ENCODE measurements around the gene TEP1. TPM values are rescaled to one million over a fixed set of nuclear protein-coding genes. Genes with fewer than 3 reads are reported as not detected.
A peak's percentile ranks its signal among the peaks of the same experiment; 100 is the strongest.

TEP1 gene
- total and polyA plus RNA-seq, 2 of the 13 experiments (the other 11 are each of a cell fraction or from before 2014, with no cell fraction given): 11.0 to 12.8 TPM

GRCh38 chr14:20461225-20462141 lies 48.2 kb upstream of the TEP1 start, which contains the start of gene PIP4P1 (continued):
- TF ChIP-seq FOXC1 (CRISPR knock-in tag; IDR thresholded peaks at IDR 0.05; ENCODE audit: borderline replicate concordance) (peak; percentile 80; the same call in 1 of the 2 replicates), SAFB2 (CRISPR knock-in tag; IDR thresholded peaks at IDR 0.05; ENCODE audit: borderline replicate concordance, low read depth) (peak; percentile 84; the same call in 1 of the 2 replicates), CBX2 (IDR thresholded peaks at IDR 0.05; ENCODE audit: low read depth, low read length) (no peak), CBX2 (CRISPR knock-in tag; IDR thresholded peaks at IDR 0.05; ENCODE audit: low read depth) (0 out of 2 replicates have a peak, but pooled peaks have one; percentile 27), MED1 (CRISPR knock-in tag; IDR thresholded peaks at IDR 0.05) (peak; percentile 81), ZHX2 (IDR thresholded peaks at IDR 0.05; ENCODE audit: low read depth) (peak; percentile 82), ZHX2 (CRISPR knock-in tag; IDR thresholded peaks at IDR 0.05; ENCODE audit: borderline replicate concordance) (no peak; the same call in 1 of the 2 replicates), HHEX (CRISPR knock-in tag; IDR thresholded peaks at IDR 0.05) (peak; percentile 45; the same call in 1 of the 2 replicates), POLR2AphosphoS5 (IDR thresholded peaks at IDR 0.05; ENCODE audit: low read depth, low read length) (peak; percentile 95), CREB1 (IDR thresholded peaks at IDR 0.05) (peak; percentile 92), CREB1 (CRISPR knock-in tag; IDR thresholded peaks at IDR 0.05) (peak; percentile 96), ZBTB8A (CRISPR knock-in tag; IDR thresholded peaks at IDR 0.05; ENCODE audit: borderline replicate concordance, low read depth) (no peak), ZNF230 (CRISPR knock-in tag; IDR thresholded peaks at IDR 0.05) (peak; percentile 81; the same call in 1 of the 2 replicates), ZNF572 (CRISPR knock-in tag; IDR thresholded peaks at IDR 0.05) (no peak), NKX3-1 (CRISPR knock-in tag; IDR thresholded peaks at IDR 0.05) (peak; percentile 55; the same call in 1 of the 2 replicates), TBX3 (IDR thresholded peaks at IDR 0.05; ENCODE audit: borderline replicate concordance) (peak; percentile 85), ZNF747 (CRISPR knock-in tag; IDR thresholded peaks at IDR 0.05; ENCODE audit: borderline replicate concordance) (peak; percentile 91), ZNF432 (CRISPR knock-in tag; IDR thresholded peaks at IDR 0.05; ENCODE audit: borderline replicate concordance) (no peak), BRD4 (CRISPR knock-in tag; IDR thresholded peaks at IDR 0.05) (peak; percentile 20; the same call in 1 of the 2 replicates), SSRP1 (CRISPR knock-in tag; IDR thresholded peaks at IDR 0.05) (no peak)
- TF ChIP-seq, protein P1, sequence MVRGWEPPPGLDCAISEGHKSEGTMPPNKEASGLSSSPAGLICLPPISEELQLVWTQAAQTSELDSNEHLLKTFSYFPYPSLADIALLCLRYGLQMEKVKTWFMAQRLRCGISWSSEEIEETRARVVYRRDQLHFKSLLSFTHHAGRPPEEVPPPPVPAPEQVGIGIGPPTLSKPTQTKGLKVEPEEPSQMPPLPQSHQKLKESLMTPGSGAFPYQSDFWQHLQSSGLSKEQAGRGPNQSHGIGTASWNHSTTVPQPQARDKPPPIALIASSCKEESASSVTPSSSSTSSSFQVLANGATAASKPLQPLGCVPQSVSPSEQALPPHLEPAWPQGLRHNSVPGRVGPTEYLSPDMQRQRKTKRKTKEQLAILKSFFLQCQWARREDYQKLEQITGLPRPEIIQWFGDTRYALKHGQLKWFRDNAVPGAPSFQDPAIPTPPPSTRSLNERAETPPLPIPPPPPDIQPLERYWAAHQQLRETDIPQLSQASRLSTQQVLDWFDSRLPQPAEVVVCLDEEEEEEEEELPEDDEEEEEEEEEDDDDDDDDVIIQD (CRISPR knock-in tag; IDR thresholded peaks at IDR 0.05; ENCODE audit: low read depth): peak; percentile 98
- TF ChIP-seq, protein P2, sequence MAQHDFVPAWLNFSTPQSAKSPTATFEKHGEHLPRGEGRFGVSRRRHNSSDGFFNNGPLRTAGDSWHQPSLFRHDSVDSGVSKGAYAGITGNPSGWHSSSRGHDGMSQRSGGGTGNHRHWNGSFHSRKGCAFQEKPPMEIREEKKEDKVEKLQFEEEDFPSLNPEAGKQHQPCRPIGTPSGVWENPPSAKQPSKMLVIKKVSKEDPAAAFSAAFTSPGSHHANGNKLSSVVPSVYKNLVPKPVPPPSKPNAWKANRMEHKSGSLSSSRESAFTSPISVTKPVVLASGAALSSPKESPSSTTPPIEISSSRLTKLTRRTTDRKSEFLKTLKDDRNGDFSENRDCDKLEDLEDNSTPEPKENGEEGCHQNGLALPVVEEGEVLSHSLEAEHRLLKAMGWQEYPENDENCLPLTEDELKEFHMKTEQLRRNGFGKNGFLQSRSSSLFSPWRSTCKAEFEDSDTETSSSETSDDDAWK (CRISPR knock-in tag; IDR thresholded peaks at IDR 0.05): no peak
